HG02938 (cell line): ENCODE results near the gene PHF21B.
"Not testable (repeated sequence)": the region's sequence is repeated elsewhere in the genome, so short reads cannot be mapped to it uniquely, and the experiment has no call there.

Experiments
- ATAC-seq: cut with Tn5 transposase; IDR thresholded peaks from one replicate; pipeline ENCODE4 v1.9.1; 2021; ENCODE audit warnings: mild to moderate bottlenecking, moderate library complexity; ENCODE audit not compliant: unreplicated experiment

The PHF21B gene

DNA sequence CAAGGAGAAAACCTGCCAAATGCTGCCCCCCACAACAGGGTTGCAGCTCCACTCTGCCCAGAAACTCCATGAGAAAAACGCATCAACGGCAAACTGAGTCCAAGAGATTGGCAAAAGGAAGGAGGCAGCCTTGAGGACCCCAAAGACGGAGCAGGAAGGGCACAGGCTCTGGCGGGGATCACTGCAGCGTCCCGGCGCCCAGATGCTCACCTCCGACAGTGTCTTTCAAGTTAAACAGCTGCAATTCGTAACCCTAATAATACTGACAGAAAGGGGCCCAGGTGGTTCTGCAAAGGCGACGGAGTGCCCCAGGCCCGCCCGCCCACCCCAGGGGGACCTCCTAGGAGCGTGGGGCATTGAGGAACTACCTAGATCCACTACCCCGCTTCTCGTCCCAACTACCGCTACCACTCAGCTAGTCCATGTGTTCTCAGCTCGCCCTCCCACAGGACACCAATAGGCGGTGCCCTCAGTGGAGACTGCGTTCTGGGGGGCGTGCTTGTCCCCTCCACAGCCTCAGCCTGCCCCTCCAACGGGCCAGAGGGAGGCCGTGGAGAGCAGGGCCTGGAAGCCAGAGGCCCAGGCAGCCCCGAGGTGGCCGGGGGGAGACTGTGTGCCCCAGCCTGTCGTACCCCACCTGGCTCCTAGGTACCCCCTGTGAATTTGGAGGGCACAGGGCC is 127.4 kb downstream of the PHF21B start:
- no peak for ATAC-seq

DNA sequence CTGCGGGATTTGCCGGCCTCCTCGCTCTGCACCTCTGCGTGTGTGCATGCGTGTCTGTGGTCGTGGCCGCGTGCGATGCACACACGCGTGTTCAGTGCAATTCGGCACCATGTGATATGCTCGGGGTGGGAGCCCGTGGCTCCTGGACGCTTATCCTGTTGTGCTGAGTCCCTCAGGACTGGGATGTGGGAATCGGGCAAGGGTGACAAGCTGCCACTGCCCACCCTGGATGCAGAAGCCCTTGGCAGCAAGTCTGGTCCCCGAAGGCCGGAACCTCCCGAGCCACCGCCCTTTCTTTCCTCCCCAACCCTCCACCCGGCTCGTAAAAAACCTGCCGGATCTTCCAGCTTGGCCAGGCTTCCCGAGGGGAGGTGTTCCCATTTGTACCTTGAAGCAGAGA is 128.2 kb downstream of the PHF21B start:
- ATAC-seq, result no peak

DNA sequence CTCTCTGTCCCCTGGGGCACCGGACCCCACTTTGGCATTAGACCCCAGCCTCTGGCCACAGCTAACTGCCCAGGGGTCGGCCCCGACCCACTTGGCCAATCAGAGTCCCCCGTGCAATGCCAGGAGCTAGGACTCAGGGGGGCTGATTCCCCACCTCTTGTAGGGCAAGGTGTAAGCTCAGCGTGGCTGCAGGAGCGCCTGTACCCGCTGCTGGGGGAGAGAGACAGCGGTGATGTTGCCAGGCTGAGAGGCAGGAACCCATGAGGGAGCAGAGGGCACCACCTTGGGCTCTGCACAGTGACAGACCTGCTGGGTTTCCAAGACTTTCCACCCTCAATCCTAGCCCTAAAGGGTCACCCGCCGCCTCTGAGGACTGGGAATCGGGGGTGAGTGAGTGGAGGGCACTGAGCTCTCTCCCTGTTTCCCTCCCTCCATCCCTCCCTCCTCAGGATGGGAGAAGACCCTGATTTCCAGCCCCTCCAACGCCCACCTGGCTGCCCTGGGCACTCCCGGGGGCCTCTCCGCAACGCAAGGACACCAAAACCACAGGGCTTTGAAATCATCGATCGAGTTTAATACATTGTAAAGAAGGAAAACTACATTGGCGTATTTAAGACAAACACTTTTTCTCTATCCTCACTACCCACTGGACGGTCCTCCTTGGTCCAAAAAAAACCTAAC is 129.1 kb downstream of the PHF21B start:
- ATAC-seq, result no peak

DNA sequence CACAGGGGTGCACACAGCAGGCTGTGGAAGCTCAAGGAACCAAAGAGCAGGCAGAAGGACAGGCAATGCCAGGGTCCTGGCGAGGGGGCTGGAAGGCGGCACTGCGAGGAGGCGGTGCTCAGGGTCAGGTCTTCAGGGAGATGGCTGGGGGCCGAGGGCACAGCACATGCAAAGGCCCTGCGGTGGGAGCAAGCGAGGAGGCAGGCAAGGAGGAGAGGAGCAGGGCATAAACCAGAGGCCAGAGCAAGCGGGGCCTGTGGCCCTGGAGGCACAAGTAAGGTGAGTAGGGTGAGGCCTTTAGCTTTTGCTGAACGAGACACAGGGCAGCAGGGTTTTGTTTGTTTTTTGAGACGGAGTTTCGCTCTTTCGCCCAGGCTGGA is 130.5 kb downstream of the PHF21B start:
- no peak for ATAC-seq

DNA sequence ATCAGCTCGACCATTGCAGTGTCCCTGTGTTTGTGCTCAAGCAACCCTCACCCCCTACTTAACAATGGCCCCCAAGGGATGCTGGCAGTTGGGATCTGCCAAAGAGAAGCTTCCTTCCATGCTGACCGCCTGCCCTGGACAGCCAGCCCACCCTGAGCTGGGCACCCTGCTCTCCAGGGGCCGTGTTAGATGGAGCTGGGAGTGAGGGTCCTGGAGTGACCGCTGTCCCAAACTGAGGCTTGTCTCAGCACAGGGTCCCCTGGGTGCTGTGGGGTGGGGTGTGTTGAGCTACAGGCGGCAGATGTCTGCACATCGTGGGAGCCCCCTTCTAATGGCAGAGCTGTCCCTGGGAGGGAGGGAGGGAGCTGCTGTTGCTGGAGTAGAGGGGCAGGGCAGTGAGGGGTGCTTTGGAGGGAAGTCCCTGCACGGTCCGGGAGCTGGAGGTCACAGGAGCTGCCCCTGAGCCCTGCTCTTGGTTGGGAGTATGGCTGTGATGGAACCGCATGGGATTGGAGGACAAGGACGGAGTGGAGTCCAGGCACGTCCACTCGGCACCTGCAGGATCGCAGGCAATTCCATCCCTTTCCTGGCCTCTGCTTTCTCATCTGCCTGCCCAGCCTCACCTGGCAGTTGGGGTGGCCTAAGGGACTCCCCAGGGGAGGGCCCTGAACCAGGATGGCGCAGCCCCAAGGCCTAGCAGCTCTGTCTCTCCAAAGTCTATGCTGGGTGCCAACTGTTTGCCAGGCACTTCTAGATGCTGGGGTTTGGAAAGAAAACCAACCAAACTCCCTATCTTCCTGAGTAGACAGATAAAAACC is 131.1 kb downstream of the PHF21B start:
- ATAC-seq, result no peak

DNA sequence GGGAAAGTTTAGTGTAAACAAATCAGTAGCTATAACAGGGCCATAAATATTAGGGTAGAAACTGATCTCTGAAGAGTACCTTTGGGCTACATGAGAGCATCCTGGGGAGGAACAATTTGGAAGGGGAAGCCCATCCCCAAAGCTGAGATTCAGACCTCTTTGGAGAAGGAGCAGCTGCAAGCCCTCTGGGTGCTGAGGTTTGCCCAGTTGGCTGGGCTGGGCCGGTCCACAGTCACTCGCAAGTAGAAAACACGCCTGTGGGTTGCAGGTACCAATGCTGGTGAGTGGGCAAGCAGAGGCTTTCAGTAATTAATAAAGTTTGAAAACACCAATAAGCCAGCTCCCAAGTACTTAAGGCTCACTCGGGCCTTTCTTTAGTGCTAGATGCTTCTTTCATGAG is 132.9 kb downstream of the PHF21B start:
- ATAC-seq, result no peak

DNA sequence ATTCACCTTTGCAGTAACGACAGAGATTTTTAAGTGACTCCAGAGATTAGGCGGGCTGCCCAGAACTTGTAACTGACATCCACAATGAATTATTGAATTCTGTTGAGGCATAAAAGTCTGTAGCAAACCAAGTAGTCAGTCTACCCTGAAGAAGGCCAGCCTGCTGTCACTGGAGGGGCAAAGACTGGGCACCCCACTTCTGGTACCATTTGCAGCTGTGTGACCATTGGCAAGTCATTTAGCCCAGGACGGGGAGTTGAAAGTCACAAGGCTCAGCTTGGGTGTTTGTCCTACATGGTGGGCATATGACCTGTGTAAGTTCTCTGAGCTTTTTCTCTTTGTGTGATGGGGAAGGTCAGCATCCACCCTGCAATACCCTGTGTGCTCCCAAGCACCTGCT is 138.0 kb downstream of the PHF21B start:
- ATAC-seq, result no peak

DNA sequence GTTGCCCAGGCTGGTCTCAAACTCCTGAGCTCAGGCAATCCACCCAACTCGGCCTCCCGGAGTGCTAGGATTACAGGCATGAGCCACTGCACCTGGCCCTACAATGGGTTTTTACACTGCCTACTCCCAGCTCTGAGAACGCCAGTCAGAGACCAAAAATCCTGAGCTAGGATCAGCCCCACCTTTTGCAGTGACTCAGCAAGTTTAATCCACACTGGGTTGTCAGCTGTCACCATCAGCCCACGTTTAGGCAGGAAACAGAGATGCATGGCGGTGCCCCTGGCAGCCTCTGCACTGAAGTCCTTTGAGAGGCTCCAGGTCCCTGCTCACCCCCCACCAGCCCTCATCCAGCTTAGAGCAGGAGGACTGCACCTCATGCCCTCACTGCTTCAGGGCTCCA is 139.8 kb downstream of the PHF21B start:
- ATAC-seq, result no peak

DNA sequence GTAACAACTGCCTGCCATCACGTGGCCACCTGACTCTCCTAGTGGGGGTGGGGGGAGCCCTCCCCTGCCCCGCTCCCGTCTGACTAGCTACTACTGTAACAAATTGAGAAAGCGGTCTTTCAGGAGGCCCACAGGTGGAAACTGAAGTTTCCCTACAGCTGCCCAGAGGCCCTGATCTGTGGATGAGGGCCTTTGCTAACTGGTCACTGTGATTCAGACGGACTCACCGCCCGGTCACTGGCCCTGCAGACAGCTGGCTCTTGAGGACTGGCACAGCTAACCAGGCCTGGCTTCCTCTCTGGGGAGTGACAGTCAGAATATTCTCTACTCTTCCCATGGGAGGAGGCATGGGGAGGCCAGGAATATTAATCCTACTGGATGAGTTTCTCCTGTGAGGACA is 140.6 kb downstream of the PHF21B start:
- ATAC-seq, result no peak

DNA sequence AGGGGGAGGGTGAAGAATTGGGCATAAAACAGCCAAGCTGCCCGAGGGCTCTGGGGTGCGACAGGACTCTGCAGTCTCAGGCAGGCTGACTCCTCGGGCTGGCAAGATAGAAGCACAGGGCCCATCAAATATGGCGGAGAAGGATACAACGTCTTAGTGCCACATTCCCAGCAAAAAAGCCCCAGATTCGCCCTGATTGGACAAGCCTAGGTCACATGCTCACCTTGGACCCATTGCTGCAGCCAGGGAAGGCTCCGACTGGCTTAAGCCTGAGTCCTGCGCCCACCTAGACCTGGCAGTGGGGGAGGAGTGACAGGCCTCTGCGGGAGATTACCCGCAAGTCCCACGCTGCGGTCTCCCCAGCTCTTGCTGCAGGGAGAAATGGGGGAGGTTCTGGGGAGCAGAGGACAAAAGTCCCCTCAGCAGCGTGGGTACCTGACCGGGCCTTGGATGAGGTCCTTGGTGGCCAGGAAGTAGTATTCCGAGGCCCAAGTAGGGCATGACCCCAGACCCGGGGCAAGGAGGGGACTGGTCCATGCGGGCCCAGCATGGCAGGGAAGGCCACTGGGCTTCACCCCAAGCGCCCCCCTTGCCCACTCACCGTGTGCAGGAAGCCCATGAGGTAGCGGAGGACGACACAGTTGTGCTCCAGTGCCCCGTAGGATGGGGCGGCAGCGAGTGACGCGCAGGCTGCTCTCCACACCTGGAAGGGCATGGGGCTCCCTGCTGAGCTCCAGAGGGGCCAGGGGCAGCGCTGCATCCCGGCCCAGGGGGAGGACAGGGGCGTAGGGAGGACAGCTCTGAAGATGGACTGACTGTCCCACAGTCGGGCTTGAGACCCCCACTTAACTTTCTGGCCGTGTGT is 144.4 kb downstream of the PHF21B start:
- ATAC-seq, result no peak

DNA sequence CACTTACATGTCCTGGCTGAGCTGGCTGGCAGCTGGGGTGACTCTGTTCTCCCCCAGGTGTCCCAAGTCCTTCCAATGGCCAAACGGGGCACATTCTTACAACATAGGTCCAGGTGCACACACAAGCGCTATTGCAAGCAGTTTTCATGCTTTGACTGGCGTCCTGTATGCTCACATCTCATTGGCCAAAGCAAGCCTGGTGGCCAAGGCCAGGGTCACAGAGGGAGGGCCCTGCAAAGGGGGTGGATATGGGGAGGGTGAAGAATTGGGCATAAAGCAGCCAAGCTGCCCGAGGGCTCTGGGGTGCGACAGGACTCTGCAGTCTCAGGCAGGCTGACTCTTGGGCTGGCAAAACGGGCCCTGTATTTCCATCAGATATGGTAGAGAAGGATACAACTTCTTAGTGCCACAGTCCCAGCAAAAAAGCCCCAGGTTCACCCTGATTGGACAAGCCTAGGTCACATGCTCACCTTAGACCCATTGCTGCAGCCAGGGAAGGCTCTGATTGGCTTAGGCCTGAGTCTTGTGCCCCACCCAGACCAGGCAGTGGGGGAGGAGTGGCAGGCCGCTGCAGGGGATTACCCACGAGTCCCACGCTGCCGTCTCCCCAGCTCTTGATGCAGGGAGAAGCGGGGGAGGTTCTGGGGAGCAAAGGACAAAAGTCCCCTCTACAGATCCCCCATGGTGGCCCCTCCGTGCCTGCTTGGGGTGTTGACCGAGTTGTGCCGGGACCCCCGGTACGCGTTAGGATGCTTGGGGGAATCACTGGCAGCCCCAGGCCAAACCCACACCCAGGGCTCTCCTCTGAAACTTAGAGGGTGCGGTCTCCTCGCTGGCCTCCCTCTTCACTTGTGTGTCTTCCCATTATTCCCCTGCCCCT is 146.6 kb downstream of the PHF21B start:
- no peak for ATAC-seq

DNA sequence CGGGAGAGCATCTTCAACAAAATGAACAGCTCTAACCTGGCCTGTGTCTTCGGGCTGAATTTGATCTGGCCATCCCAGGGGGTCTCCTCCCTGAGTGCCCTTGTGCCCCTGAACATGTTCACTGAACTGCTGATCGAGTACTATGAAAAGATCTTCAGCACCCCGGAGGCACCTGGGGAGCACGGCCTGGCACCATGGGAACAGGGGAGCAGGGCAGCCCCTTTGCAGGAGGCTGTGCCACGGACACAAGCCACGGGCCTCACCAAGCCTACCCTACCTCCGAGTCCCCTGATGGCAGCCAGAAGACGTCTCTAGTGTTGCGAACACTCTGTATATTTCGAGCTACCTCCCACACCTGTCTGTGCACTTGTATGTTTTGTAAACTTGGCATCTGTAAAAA is 147.5 kb downstream of the PHF21B start:
- no peak for ATAC-seq

DNA sequence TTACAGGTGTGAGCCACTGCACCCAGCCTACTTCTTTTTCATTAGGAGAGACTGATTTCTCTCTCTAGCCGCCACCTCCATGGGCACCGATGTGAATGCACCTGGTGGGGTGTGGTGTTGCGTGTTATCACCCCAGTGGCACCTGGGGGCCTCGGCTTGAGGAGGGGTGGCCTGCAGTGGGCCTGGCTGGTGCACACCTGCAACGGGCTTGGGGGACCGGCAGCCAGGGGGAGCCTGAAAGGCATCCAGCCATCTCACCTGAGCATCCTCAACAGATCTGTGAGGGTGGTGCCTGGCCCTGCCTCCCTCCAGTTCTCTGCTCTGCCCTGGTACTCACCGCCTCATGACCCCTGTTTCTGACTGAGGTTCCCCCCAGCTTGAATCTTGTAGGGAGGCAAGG is 148.6 kb downstream of the PHF21B start:
- no peak for ATAC-seq

DNA sequence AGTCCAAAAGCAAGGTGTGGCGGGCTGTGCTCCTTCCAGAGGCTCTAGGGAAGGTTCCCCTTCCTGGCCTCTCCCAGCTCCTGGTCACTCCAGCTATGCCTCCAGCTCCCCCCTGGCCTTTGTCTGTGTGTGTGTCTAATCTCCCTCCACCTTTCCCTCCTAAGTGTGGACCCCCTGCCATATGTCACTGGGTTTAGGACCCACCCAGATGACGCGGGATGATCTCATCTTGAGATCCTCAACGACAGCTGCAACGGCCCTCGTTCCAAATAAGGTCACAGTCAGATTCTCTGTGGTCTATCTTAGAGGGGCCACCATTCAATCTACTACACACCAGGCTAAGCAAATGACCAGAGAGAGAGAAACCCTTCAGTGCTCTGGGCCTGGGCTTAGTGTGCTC is 149.5 kb downstream of the PHF21B start:
- ATAC-seq, result no peak

DNA sequence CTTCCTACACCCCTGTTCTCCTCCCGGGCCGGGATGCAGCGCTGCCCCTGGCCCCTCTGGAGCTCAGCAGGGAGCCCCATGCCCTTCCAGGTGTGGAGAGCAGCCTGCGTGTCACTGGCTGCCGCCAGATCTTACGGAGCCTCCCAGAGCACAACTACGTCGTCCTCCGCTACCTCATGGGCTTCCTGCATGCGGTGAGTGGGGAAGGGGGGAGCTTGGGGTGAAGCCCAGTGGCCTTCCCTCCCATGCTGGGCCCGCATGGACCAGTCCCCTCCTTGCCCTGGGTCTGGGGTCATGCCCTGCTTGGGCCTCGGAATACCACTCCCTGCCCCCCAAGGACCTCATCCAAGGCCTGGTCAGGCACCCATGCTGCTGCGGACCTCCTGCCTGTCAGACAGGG is 150.2 kb downstream of the PHF21B start:
- no peak for ATAC-seq

DNA sequence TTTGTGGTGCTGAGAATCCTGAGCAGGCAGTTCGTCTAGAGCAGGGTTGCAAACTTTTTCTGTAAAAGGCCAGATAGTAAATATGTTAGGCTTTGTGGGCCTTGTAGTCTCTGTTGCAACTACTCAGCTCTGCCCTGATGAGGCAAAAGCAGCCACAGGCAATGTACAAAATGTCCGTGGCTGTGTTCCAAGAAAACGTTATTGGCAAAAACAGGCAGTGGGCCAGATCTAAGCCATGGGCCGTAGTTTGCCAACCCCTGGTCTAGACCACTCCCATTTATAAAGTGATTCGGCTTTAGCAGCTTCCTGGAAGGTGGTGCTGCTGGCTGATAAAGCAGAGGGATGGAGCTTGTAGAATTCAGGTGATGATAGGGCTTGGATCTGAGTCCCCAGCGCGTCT is 151.0 kb downstream of the PHF21B start:
- not testable (repeated sequence) for ATAC-seq

DNA sequence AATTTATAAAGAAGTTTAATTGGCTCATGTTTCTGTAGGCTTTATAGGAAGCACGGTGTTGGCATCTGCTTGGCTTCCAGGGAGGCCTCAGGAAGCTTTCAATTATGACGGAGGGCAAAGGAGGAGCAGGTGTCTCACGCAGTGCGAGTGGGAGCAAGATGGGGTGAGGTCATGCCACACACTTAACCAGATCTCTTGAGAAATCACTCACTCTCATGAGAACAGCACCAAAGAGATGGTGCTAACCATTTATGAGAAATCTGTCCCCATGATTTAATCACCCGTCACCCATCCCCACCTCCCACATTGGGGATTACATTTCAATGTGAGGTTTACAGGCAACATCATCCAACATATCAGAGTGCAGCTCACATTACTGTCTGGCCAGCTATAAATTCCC is 153.9 kb downstream of the PHF21B start:
- ATAC-seq, result no peak

DNA sequence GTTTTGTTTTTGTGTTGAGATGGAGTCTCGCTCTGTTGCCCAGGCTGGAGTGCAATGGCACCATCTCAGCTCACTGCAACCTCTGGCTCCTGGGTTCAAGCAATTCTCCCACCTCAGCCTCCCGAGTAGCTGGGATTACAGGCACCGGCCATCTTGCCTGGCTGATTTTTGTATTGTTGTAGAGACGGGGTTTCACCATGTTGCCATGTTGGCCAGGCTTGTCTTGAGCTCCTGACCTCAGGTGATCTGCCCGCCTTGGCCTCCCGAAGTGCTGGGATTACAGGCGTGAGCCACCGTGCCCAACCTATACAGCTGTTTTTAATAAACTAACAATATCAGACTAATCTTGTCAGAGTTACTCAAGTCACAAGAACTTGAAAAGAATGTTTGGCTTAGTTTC is 155.2 kb downstream of the PHF21B start:
- not testable (repeated sequence) for ATAC-seq

DNA sequence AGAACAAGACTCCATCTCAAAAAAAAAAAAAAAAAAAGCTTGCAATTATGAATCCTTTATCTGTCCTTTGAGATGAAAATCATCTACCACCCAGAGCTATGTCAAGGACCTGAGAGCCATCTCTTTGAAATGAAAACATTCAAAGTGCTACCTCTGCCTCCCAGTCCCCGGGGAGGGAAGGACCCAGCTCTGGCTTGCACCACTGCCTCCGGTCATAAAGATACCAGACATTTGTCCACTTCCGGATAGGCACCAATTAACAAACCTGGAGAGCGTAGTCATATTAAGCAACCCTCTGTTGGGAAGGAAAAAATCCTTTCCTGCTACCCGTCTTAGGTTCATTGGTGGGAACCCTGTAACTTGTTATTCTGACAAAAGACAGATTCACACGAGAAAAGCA is 158.9 kb downstream of the PHF21B start:
- ATAC-seq, result no peak

DNA sequence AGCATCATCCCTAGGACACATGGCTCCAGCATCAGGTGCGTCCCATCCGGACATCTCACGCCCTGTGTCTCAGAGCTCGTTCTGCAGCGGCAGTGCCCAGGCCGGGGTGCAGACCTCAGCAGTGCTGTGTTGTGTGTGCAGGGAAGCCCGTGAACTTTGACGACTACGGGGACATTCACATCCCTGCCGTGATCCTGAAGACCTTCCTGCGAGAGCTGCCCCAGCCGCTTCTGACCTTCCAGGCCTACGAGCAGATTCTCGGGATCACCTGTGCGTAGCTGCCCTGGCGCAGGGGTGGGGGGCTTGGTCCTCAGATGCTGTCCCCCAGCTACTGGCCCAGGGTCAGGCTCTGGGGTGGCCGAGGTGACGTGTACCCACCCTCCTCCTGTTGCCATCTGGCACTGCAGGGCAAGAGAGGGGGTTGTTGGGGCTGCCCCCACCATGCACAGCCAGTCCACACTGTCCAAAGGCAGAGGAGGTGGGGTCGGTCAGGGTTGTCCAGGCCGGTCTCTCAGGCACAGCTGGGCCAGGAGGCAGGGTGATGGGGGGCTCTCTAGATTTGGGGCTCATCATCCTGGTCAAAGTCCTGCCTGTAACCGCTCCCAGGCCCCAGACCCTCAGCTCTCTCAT is 160.9 kb downstream of the PHF21B start:
- ATAC-seq, result no peak
